ENCODE results near the gene PARD6A. TPM values are rescaled to one million over a fixed set of nuclear protein-coding genes. Genes with fewer than 3 reads are reported as not detected.

The PARD6A gene
- total RNA-seq, 1 experiment from 2014 or later, result 7.1 TPM

DNA sequence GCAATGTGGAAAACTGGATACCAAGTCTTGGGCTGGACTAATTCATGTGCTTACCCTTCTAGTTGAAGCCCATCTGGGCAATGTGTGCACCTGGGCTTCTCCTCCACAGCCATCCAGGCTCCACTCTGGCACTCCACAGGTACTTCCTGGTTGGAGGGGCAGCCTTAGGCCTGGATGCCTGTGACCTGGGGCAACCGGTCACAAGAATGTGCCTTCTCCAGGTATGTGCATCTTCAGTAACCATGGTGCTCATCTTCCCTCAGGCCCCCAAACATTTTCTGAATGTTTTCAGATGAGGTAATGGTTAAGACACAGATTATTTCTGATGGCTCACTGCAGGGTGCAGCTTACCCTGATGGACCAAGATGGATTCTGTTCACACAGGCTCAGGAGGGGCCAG is 17.0 kb downstream of the PARD6A start:
- H3K4me1 ChIP-seq, result peaks cover 15% of the 10 kb centered on the region
- ChIA-PET CTCF (no interaction called here), POLR2A (no interaction called here)
- intact Hi-C loops (cut with micrococcal nuclease; ENCODE audit: unreplicated experiment), result loop anchor here (1.0 kb wide), 1 partner anchor 39 kb away; no protein-coding TSS in a partner anchor
- peaks cover 4% of the 10 kb centered on the region for H3K4me1 Mint-ChIP-seq (ENCODE audit: low read depth, unreplicated experiment)
- H3K27ac Mint-ChIP-seq (ENCODE audit: unreplicated experiment), result peak overlapping the region; percentile 78
- H3K4me3 ChIP-seq (ENCODE audit: low read depth, low read length), result no peak overlapping the region
- H3K4me3 Mint-ChIP-seq (ENCODE audit: unreplicated experiment), result no peak overlapping the region
- H3K36me3 Mint-ChIP-seq (ENCODE audit: insufficient read depth, unreplicated experiment), result no peaks in the 10 kb centered on the region
- TF ChIP-seq, protein P1, sequence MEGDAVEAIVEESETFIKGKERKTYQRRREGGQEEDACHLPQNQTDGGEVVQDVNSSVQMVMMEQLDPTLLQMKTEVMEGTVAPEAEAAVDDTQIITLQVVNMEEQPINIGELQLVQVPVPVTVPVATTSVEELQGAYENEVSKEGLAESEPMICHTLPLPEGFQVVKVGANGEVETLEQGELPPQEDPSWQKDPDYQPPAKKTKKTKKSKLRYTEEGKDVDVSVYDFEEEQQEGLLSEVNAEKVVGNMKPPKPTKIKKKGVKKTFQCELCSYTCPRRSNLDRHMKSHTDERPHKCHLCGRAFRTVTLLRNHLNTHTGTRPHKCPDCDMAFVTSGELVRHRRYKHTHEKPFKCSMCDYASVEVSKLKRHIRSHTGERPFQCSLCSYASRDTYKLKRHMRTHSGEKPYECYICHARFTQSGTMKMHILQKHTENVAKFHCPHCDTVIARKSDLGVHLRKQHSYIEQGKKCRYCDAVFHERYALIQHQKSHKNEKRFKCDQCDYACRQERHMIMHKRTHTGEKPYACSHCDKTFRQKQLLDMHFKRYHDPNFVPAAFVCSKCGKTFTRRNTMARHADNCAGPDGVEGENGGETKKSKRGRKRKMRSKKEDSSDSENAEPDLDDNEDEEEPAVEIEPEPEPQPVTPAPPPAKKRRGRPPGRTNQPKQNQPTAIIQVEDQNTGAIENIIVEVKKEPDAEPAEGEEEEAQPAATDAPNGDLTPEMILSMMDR (IDR thresholded peaks at IDR 0.05; ENCODE audit: insufficient read depth in 1 of 2, low read depth in 1 of 2, low read length in 1 of 2, severe bottlenecking in 1 of 2, unreplicated experiment in 1 of 2), result no peak
- no peaks in the 10 kb centered on the region for H3K9me3 Mint-ChIP-seq (ENCODE audit: unreplicated experiment)
- H3K9me3 ChIP-seq, result no peaks in the 10 kb centered on the region
- DNase-seq, result peak; percentile 64 to 74
- H3K27me3 Mint-ChIP-seq (ENCODE audit: insufficient read depth, unreplicated experiment), result no peaks in the 10 kb centered on the region
- no TSS peak for BruUV-seq (replicated peaks)
- no peaks in the 10 kb centered on the region for H3K27me3 ChIP-seq (replicated peaks; ENCODE audit: control insufficient read depth, insufficient read depth, low read length)
- H3K36me3 ChIP-seq (ENCODE audit: control insufficient read depth, insufficient read depth, low read length), result no peaks in the 10 kb centered on the region

DNA sequence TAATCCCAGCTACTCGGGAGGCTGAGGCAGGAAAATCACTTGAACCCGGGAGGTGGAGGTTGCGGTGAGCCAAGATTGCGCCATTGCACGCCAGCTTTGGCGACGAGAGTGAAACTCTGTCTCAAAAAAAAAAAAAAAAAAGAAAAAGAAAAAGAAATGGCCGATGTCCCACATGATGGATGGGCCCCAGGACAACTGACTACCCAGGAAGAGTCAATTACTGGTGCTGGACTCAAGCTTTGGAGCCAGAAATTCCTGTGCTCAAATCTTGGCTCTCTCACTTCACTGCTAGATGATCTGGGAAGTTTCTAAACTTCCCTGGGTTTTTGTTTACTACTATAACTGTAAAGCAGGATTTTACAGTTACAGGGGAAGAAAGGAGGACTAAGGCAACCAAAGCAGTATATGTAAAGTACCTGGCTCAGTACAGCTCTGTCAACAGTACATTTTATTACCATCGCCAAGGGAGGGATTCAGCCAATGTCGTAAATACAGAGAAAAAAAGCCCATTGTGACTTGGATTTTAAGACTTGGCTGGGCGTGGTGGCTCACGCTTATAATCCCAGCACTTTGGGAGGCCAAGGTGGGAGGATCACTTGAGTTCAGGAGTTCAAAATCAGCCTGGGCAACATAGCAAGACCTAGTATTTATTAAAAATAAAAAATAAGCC is 17.7 kb downstream of the PARD6A start:
- BruUV-seq (replicated peaks), result no TSS peak
- TF ChIP-seq, protein P1 (IDR thresholded peaks at IDR 0.05; ENCODE audit: insufficient read depth in 1 of 2, low read depth in 1 of 2, low read length in 1 of 2, severe bottlenecking in 1 of 2, unreplicated experiment in 1 of 2), result no peak
- DNase-seq, result peak in 1 of 2 experiments; percentile 43
- H3K9me3 Mint-ChIP-seq (ENCODE audit: unreplicated experiment), result no peaks in the 10 kb centered on the region
- Histone ChIP-seq H3K4me3 (ENCODE audit: low read depth, low read length) (no peak overlapping the region), H3K36me3 (ENCODE audit: control insufficient read depth, insufficient read depth, low read length) (no peaks in the 10 kb centered on the region), H3K9me3 (no peaks in the 10 kb centered on the region), H3K4me1 (peaks cover 15% of the 10 kb centered on the region), H3K27me3 (replicated peaks; ENCODE audit: control insufficient read depth, insufficient read depth, low read length) (no peaks in the 10 kb centered on the region)
- POLR2A ChIA-PET, result no interaction called here
- intact Hi-C loops (cut with micrococcal nuclease; ENCODE audit: unreplicated experiment), result loop anchor here (1.0 kb wide), 1 partner anchor 38 kb away; no protein-coding TSS in a partner anchor
- H3K27me3 Mint-ChIP-seq (ENCODE audit: insufficient read depth, unreplicated experiment), result no peaks in the 10 kb centered on the region
- H3K36me3 Mint-ChIP-seq (ENCODE audit: insufficient read depth, unreplicated experiment), result no peaks in the 10 kb centered on the region
- H3K4me1 Mint-ChIP-seq (ENCODE audit: low read depth, unreplicated experiment), result peaks cover 4% of the 10 kb centered on the region
- peak overlapping the region; percentile 78 for H3K27ac Mint-ChIP-seq (ENCODE audit: unreplicated experiment)
- CTCF ChIA-PET, result interaction anchor here (0.7 kb wide), 1 partner anchor 245 kb away, joined by 3 read pairs; no protein-coding TSS in a partner anchor
- H3K4me3 Mint-ChIP-seq (ENCODE audit: unreplicated experiment), result no peak overlapping the region

DNA sequence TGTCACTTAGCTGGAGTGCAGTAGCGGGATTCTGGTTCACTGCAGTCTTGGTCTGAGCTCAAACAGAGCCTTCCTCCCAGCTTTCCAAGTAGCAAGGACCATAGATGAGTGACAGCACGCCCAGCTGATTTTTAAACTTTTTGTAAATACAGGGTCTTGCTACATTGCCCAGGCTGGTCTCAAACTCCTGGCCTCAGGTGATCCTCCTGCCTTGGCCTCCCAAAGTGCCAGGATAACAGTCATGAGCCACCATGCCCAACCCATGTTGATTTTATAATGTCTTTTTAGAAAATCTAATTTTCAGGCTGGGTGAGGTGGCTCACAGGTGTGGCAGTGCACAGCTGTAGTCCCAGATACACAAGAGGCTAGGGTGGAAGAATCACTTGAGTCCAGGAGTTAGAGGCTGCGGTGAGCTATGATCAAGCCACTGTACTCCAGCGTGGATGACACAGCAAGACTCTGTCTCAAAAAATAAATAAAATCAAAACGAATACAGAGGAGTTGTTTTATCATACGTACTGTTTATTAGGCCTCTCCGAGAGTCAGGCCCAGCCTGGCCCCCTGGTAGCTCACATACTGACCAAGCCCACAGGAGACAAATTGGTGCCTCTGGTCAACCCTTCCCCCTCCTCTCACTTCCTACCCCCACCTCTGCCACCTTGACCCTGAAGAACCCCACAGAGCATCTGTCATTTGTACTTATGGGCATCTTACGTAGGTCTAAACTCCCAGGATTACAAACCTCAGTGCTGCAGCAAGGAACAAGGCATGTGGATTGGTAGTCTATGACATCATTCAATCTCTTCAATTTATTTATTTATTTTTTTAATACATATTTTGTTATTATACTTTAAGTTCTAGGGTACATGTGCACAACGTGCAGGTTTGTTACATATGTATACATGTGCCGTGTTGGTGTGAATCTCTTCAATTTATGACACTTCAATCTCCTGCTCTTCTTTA is 19.5 kb downstream of the PARD6A start:
- DNase-seq, result no peak
- ChIA-PET CTCF (interaction anchor here (0.6 to 0.9 kb wide), 2 partner anchors 125 to 132 kb away, joined by 3 read pairs; no protein-coding TSS in a partner anchor), POLR2A (interaction anchor here (0.6 kb wide), 2 partner anchors 161 to 800 kb away, joined by 3 to 4 read pairs; partner anchors contain the start of gene PDP2)
- BruUV-seq (replicated peaks), result no TSS peak
- Histone ChIP-seq H3K4me1 (peaks cover 15% of the 10 kb centered on the region), H3K27me3 (replicated peaks; ENCODE audit: control insufficient read depth, insufficient read depth, low read length) (no peaks in the 10 kb centered on the region), H3K36me3 (ENCODE audit: control insufficient read depth, insufficient read depth, low read length) (no peaks in the 10 kb centered on the region), H3K4me3 (ENCODE audit: low read depth, low read length) (no peak overlapping the region), H3K9me3 (no peaks in the 10 kb centered on the region)
- H3K36me3 Mint-ChIP-seq (ENCODE audit: insufficient read depth, unreplicated experiment), result no peaks in the 10 kb centered on the region
- H3K4me1 Mint-ChIP-seq (ENCODE audit: low read depth, unreplicated experiment), result peaks cover 4% of the 10 kb centered on the region
- TF ChIP-seq, protein P1 (IDR thresholded peaks at IDR 0.05; ENCODE audit: insufficient read depth in 1 of 2, low read depth in 1 of 2, low read length in 1 of 2, severe bottlenecking in 1 of 2, unreplicated experiment in 1 of 2), result no peak
- no peak overlapping the region for H3K4me3 Mint-ChIP-seq (ENCODE audit: unreplicated experiment)
- no peaks in the 10 kb centered on the region for H3K9me3 Mint-ChIP-seq (ENCODE audit: unreplicated experiment)
- H3K27me3 Mint-ChIP-seq (ENCODE audit: insufficient read depth, unreplicated experiment), result no peaks in the 10 kb centered on the region
- no peak overlapping the region for H3K27ac Mint-ChIP-seq (ENCODE audit: unreplicated experiment)
- intact Hi-C loops (cut with micrococcal nuclease; ENCODE audit: unreplicated experiment), result no loop called here
